HEK293 (cell line): Measurements from ENCODE around the gene DGKZ.

Source experiments
- CTCF ChIA-PET: fragments of 350-600 bp; formaldehyde crosslinking; extraction: SDS; loops from one replicate; lab custom pipeline; 2021; ENCODE audit warnings: antibody characterized with exemption; lab: Yijun Ruan, JAX
- POLR2A ChIA-PET: fragments of 300-600 bp; formaldehyde crosslinking; extraction: SDS; loops from one replicate; lab custom pipeline; 2020; ENCODE audit warnings: antibody characterized with exemption, inconsistent platforms; lab: Yijun Ruan, JAX
- H3K27ac ChIP-seq: fragments of 200-500 bp; sonication (Bioruptor generic); 2 replicates; pipeline ENCODE4 v1.5.1; 2014; ENCODE audit warnings: low read depth, low read length, control low read depth, inconsistent platforms; ENCODE audit errors: extremely low read depth
- H3K36me3 ChIP-seq, 2 experiments: fragments of 200-500 bp in 1 of 2; sonication (Bioruptor generic) in 1 of 2; 1 replicate in 1 of 2; 2 replicates in 1 of 2; pipeline ENCODE4 v1.5.1; 2014 to 2017; ENCODE audit warnings: inconsistent platforms in 2 of 2, low read length in 2 of 2; ENCODE audit not compliant: control insufficient read depth in 2 of 2, insufficient read depth in 1 of 2
- H3K4me1 ChIP-seq: fragments of 200-500 bp; sonication (Bioruptor generic); 2 replicates; pipeline ENCODE4 v1.5.1; 2014; ENCODE audit warnings: mild to moderate bottlenecking, low read length, inconsistent platforms; ENCODE audit not compliant: control insufficient read depth, insufficient read depth
- H3K4me3 ChIP-seq: 2 replicates; pipeline ENCODE4 v1.5.1; 2011; ENCODE audit warnings: low read depth, mild to moderate bottlenecking, control low read depth, low read length, moderate library complexity
- H3K9me3 ChIP-seq: fragments of 200-500 bp; sonication (Bioruptor generic); 2 replicates; pipeline ENCODE4 v1.5.1; 2014; ENCODE audit warnings: low read depth, low read length, inconsistent platforms; ENCODE audit not compliant: control insufficient read depth, insufficient read depth
- FEZF1 ChIP-seq: fragments of 450-650 bp; formaldehyde crosslinking; IDR thresholded peaks from 2 replicates; pipeline ENCODE4 v1.5.1; 2016; ENCODE audit warnings: missing biosample characterization, missing genetic modification characterization
- IKZF3 ChIP-seq: fragments of 450-650 bp; IDR thresholded peaks from 2 replicates; pipeline ENCODE4 v1.5.0; 2018; ENCODE audit warnings: missing biosample characterization, mild to moderate bottlenecking, missing genetic modification characterization, moderate library complexity
- KLF1 ChIP-seq: fragments of 450-650 bp; formaldehyde crosslinking; IDR thresholded peaks from 2 replicates; pipeline ENCODE4 v1.5.1; 2016; ENCODE audit warnings: missing biosample characterization, missing genetic modification characterization
- KLF16 ChIP-seq: fragments of 450-650 bp; formaldehyde crosslinking; IDR thresholded peaks from 2 replicates; pipeline ENCODE4 v1.5.1; 2017; ENCODE audit warnings: missing biosample characterization, missing genetic modification characterization
- SCRT1 ChIP-seq: fragments of 450-650 bp; formaldehyde crosslinking; IDR thresholded peaks from 2 replicates; pipeline ENCODE4 v1.5.1; 2016; ENCODE audit warnings: missing biosample characterization, missing genetic modification characterization, borderline replicate concordance
- ZBTB8A ChIP-seq: fragments of 450-650 bp; formaldehyde crosslinking; IDR thresholded peaks from 2 replicates; pipeline ENCODE4 v1.5.1; 2016; ENCODE audit warnings: missing biosample characterization, missing genetic modification characterization
- ZFP3 ChIP-seq: fragments of 450-650 bp; formaldehyde crosslinking; IDR thresholded peaks from 2 replicates; pipeline ENCODE4 v1.5.1; 2016; ENCODE audit warnings: low read depth, missing biosample characterization, missing genetic modification characterization
- ZFP41 ChIP-seq: fragments of 450-650 bp; formaldehyde crosslinking; IDR thresholded peaks from 2 replicates; pipeline ENCODE4 v1.5.1; 2016; ENCODE audit warnings: missing biosample characterization, missing genetic modification characterization, borderline replicate concordance
- ZNF174 ChIP-seq: fragments of 450-650 bp; formaldehyde crosslinking; IDR thresholded peaks from 2 replicates; pipeline ENCODE4 v1.5.0; 2017; ENCODE audit warnings: missing biosample characterization, mild to moderate bottlenecking, missing genetic modification characterization
- ZNF239 ChIP-seq: fragments of 450-650 bp; formaldehyde crosslinking; IDR thresholded peaks from 2 replicates; pipeline ENCODE4 v1.5.1; 2016; ENCODE audit warnings: missing biosample characterization, missing genetic modification characterization
- ZNF292 ChIP-seq: fragments of 450-650 bp; formaldehyde crosslinking; IDR thresholded peaks from 2 replicates; pipeline ENCODE4 v1.5.1; 2016; ENCODE audit warnings: low read depth, missing biosample characterization, missing genetic modification characterization, borderline replicate concordance
- ZNF311 ChIP-seq: fragments of 450-650 bp; formaldehyde crosslinking; IDR thresholded peaks from 2 replicates; pipeline ENCODE4 v1.5.1; 2017; ENCODE audit warnings: missing biosample characterization, missing genetic modification characterization, borderline replicate concordance
- ZNF366 ChIP-seq: fragments of 450-650 bp; formaldehyde crosslinking; conservative IDR thresholded peaks from 2 replicates; pipeline ENCODE4 v1.5.1; 2016; ENCODE audit warnings: missing biosample characterization, missing genetic modification characterization
- ZNF510 ChIP-seq: fragments of 450-650 bp; formaldehyde crosslinking; IDR thresholded peaks from 2 replicates; pipeline ENCODE4 v1.5.1; 2018; ENCODE audit warnings: mild to moderate bottlenecking, missing genetic modification characterization, missing biosample characterization; ENCODE audit not compliant: insufficient replicate concordance
- ZNF555 ChIP-seq: fragments of 450-650 bp; formaldehyde crosslinking; conservative IDR thresholded peaks from 2 replicates; pipeline ENCODE4 v1.5.1; 2017; ENCODE audit warnings: missing biosample characterization, mild to moderate bottlenecking, missing genetic modification characterization, inconsistent platforms
- ZNF560 ChIP-seq: fragments of 450-650 bp; formaldehyde crosslinking; IDR thresholded peaks from 2 replicates; pipeline ENCODE4 v1.5.1; 2017; ENCODE audit warnings: missing biosample characterization, missing genetic modification characterization, borderline replicate concordance
- ZNF585B ChIP-seq: fragments of 450-650 bp; formaldehyde crosslinking; IDR thresholded peaks from 2 replicates; pipeline ENCODE4 v1.5.1; 2016; ENCODE audit warnings: missing biosample characterization, missing genetic modification characterization
- TF ChIP-seq, protein P1 (sequence below): fragments of 450-650 bp; formaldehyde crosslinking; IDR thresholded peaks from 2 replicates; pipeline ENCODE4 v1.5.1; 2016; ENCODE audit warnings: missing biosample characterization, missing genetic modification characterization, borderline replicate concordance
- TF ChIP-seq, protein P2 (sequence below): fragments of 450-650 bp; formaldehyde crosslinking; IDR thresholded peaks from 2 replicates; pipeline ENCODE4 v1.5.1; 2016; ENCODE audit warnings: missing biosample characterization, missing genetic modification characterization, low read depth
- TF ChIP-seq, protein P3 (sequence below): fragments of 450-650 bp; formaldehyde crosslinking; IDR thresholded peaks from 2 replicates; pipeline ENCODE4 v1.5.1; 2016; ENCODE audit warnings: missing biosample characterization, missing genetic modification characterization
- TF ChIP-seq, protein P4 (sequence below): fragments of 450-650 bp; IDR thresholded peaks from 2 replicates; pipeline ENCODE4 v1.5.1; 2018; ENCODE audit warnings: missing biosample characterization, missing genetic modification characterization
- TF ChIP-seq, protein P5 (sequence below): fragments of 450-650 bp; IDR thresholded peaks from 2 replicates; pipeline ENCODE4 v1.5.1; 2018; ENCODE audit warnings: missing biosample characterization, mild to moderate bottlenecking, missing genetic modification characterization

DGKZ gene

DNA sequence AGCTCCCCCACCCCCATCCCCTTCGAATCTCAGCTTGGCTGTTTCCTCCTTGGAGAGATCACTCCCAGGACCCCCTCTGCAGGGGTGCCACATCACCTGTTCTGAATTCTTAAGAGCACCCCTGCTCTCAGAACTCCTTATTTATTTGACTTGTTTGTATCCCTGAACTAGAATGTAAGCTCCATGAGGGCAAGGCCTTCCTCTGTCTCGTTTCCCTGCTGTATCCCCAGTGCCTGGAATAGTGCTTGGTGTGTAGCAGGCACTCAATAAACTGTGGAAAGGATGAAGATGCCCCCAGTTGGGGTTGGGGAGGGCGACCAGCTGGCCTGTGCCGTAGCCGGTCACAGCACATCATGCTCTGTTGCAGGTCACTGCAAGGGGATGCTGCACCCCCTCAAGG, 30.6 kb downstream of the DGKZ start (continued):
- TF ChIP-seq, protein P1, sequence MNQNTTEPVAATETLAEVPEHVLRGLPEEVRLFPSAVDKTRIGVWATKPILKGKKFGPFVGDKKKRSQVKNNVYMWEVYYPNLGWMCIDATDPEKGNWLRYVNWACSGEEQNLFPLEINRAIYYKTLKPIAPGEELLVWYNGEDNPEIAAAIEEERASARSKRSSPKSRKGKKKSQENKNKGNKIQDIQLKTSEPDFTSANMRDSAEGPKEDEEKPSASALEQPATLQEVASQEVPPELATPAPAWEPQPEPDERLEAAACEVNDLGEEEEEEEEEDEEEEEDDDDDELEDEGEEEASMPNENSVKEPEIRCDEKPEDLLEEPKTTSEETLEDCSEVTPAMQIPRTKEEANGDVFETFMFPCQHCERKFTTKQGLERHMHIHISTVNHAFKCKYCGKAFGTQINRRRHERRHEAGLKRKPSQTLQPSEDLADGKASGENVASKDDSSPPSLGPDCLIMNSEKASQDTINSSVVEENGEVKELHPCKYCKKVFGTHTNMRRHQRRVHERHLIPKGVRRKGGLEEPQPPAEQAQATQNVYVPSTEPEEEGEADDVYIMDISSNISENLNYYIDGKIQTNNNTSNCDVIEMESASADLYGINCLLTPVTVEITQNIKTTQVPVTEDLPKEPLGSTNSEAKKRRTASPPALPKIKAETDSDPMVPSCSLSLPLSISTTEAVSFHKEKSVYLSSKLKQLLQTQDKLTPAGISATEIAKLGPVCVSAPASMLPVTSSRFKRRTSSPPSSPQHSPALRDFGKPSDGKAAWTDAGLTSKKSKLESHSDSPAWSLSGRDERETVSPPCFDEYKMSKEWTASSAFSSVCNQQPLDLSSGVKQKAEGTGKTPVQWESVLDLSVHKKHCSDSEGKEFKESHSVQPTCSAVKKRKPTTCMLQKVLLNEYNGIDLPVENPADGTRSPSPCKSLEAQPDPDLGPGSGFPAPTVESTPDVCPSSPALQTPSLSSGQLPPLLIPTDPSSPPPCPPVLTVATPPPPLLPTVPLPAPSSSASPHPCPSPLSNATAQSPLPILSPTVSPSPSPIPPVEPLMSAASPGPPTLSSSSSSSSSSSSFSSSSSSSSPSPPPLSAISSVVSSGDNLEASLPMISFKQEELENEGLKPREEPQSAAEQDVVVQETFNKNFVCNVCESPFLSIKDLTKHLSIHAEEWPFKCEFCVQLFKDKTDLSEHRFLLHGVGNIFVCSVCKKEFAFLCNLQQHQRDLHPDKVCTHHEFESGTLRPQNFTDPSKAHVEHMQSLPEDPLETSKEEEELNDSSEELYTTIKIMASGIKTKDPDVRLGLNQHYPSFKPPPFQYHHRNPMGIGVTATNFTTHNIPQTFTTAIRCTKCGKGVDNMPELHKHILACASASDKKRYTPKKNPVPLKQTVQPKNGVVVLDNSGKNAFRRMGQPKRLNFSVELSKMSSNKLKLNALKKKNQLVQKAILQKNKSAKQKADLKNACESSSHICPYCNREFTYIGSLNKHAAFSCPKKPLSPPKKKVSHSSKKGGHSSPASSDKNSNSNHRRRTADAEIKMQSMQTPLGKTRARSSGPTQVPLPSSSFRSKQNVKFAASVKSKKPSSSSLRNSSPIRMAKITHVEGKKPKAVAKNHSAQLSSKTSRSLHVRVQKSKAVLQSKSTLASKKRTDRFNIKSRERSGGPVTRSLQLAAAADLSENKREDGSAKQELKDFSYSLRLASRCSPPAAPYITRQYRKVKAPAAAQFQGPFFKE (tag by site-specific recombination): no peak
- TF ChIP-seq ZNF366 (tag by site-specific recombination) (no peak), KLF16 (tag by site-specific recombination) (no peak), ZBTB8A (tag by site-specific recombination) (no peak), ZNF311 (tag by site-specific recombination) (no peak), FEZF1 (tag by site-specific recombination) (no peak), ZNF560 (tag by site-specific recombination) (no peak)
- TF ChIP-seq, protein P2, sequence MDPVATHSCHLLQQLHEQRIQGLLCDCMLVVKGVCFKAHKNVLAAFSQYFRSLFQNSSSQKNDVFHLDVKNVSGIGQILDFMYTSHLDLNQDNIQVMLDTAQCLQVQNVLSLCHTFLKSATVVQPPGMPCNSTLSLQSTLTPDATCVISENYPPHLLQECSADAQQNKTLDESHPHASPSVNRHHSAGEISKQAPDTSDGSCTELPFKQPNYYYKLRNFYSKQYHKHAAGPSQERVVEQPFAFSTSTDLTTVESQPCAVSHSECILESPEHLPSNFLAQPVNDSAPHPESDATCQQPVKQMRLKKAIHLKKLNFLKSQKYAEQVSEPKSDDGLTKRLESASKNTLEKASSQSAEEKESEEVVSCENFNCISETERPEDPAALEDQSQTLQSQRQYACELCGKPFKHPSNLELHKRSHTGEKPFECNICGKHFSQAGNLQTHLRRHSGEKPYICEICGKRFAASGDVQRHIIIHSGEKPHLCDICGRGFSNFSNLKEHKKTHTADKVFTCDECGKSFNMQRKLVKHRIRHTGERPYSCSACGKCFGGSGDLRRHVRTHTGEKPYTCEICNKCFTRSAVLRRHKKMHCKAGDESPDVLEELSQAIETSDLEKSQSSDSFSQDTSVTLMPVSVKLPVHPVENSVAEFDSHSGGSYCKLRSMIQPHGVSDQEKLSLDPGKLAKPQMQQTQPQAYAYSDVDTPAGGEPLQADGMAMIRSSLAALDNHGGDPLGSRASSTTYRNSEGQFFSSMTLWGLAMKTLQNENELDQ (tag by site-specific recombination): no peak

DNA sequence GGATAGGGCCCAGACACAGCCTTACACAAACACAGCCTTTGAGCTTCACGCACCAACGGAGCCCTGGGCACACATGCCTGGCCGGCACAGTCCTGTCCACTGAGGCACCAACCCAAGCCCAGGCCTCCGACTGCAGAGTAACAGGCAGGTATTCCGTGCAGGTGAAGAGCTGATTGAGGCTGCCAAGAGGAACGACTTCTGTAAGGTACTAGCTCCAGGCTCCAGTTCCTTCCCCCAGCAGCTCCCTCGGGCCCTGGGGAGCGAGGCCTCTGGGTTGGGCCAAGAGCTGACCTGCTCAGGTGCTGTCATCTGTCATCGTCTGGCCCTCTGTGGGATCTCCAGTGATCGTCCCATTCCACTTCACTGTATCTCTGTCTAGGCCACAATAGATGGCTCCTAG, 31.0 kb downstream of the DGKZ start:
- H3K9me3 ChIP-seq: no peaks in the 10 kb centered on the region
- CTCF ChIA-PET: interaction anchor here (0.6 to 4.0 kb wide), 7 partner anchors 8 to 237 kb away, joined by 4 to 18 read pairs (median 5); partner anchors contain the start of gene DGKZ
- POLR2A ChIA-PET: interaction anchor here (1.0 to 1.4 kb wide), 2 partner anchors 14 to 21 kb away, joined by 4 read pairs; no protein-coding TSS in a partner anchor

More for the DNA sequence above, 31.0 kb downstream of the DGKZ start:
- Histone ChIP-seq H3K4me1 (no peaks in the 10 kb centered on the region), H3K36me3 (peaks cover 0 to 54% of the 10 kb centered on the region in 2 experiments; a peak in 1 of 3 replicates), H3K4me3 (no peak overlapping the region), H3K27ac (no peak overlapping the region)
- TF ChIP-seq ZNF239 (tag by site-specific recombination): no peak
- TF ChIP-seq, protein P3, sequence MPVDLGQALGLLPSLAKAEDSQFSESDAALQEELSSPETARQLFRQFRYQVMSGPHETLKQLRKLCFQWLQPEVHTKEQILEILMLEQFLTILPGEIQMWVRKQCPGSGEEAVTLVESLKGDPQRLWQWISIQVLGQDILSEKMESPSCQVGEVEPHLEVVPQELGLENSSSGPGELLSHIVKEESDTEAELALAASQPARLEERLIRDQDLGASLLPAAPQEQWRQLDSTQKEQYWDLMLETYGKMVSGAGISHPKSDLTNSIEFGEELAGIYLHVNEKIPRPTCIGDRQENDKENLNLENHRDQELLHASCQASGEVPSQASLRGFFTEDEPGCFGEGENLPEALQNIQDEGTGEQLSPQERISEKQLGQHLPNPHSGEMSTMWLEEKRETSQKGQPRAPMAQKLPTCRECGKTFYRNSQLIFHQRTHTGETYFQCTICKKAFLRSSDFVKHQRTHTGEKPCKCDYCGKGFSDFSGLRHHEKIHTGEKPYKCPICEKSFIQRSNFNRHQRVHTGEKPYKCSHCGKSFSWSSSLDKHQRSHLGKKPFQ (tag by site-specific recombination): no peak
- no peak for TF ChIP-seq SCRT1
- TF ChIP-seq ZNF560 (tag by site-specific recombination): no peak
- no peak for TF ChIP-seq ZFP3 (tag by site-specific recombination)
- TF ChIP-seq ZNF174 (tag by site-specific recombination): no peak
- no peak for TF ChIP-seq ZNF555
- no peak for TF ChIP-seq ZNF585B (tag by site-specific recombination)
- TF ChIP-seq ZFP41 (tag by site-specific recombination): no peak
- TF ChIP-seq ZNF510 (tag by site-specific recombination): no peak
- TF ChIP-seq KLF1: no peak
- no peak for TF ChIP-seq IKZF3
- no peak for TF ChIP-seq ZNF292 (tag by site-specific recombination)
- TF ChIP-seq, protein P4, sequence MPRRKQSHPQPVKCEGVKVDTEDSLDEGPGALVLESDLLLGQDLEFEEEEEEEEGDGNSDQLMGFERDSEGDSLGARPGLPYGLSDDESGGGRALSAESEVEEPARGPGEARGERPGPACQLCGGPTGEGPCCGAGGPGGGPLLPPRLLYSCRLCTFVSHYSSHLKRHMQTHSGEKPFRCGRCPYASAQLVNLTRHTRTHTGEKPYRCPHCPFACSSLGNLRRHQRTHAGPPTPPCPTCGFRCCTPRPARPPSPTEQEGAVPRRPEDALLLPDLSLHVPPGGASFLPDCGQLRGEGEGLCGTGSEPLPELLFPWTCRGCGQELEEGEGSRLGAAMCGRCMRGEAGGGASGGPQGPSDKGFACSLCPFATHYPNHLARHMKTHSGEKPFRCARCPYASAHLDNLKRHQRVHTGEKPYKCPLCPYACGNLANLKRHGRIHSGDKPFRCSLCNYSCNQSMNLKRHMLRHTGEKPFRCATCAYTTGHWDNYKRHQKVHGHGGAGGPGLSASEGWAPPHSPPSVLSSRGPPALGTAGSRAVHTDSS: no peak
- TF ChIP-seq, protein P5, sequence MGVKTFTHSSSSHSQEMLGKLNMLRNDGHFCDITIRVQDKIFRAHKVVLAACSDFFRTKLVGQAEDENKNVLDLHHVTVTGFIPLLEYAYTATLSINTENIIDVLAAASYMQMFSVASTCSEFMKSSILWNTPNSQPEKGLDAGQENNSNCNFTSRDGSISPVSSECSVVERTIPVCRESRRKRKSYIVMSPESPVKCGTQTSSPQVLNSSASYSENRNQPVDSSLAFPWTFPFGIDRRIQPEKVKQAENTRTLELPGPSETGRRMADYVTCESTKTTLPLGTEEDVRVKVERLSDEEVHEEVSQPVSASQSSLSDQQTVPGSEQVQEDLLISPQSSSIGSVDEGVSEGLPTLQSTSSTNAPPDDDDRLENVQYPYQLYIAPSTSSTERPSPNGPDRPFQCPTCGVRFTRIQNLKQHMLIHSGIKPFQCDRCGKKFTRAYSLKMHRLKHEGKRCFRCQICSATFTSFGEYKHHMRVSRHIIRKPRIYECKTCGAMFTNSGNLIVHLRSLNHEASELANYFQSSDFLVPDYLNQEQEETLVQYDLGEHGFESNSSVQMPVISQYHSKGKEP (tag by site-specific recombination): no peak
